Stomach (tissue), 9 donors: ENCODE data around the gene NDUFV1. TPM values are rescaled to one million over a fixed set of nuclear protein-coding genes. Genes with fewer than 3 reads are reported as not detected.
"Not testable (repeated sequence)": the region's sequence is repeated elsewhere in the genome, so short reads cannot be mapped to it uniquely, and the experiment has no call there.

ENCODE experiments used
- DNase-seq, 2 donors: peaks; one replicate each; pipeline versions ENCODE4 v3.0.0 to v3.0.0-alpha.2; 2013 to 2019
- H3K27ac ChIP-seq, 5 donors: fragments of 200-600 bp in 4 of 5; sonication (generic) in 4 of 5; one replicate each; pipeline ENCODE4 v1.5.1; 2013 to 2019; ENCODE audit warnings: mild to moderate bottlenecking in 1 of 5, moderate library complexity in 1 of 5
- H3K27me3 ChIP-seq, 3 donors: fragments of 200-600 bp; sonication (generic); one replicate each; pipeline ENCODE4 v1.5.1; 2017 to 2019; ENCODE audit warnings: mixed run types in 1 of 3
- H3K36me3 ChIP-seq, 4 donors: fragments of 200-600 bp; sonication (generic); 1 replicate in 3 of 4; 2 replicates in 1 of 4; pipeline ENCODE4 v1.5.1; 2016 to 2019
- H3K4me1 ChIP-seq, 4 donors: fragments of 200-600 bp; sonication (generic); one replicate each; pipeline ENCODE4 v1.5.1; 2016 to 2019
- H3K4me3 ChIP-seq, 4 donors: fragments of 200-600 bp; sonication (generic) in 3 of 4; one replicate each; pipeline ENCODE4 v1.5.1; 2016 to 2019; ENCODE audit warnings: mild to moderate bottlenecking in 1 of 4
- H3K9me3 ChIP-seq, 4 donors: fragments of 200-600 bp; sonication (generic); one replicate each; pipeline ENCODE4 v1.5.1; 2016 to 2019
- CTCF ChIP-seq, 7 experiments: fragments of 450-650 bp in 4 of 7; fragments of 200-600 bp in 3 of 7; sonication (generic) in 3 of 7; IDR thresholded peaks; one replicate each; pipeline ENCODE4 v1.5.1; 2016 to 2019; ENCODE audit warnings: antibody characterized with exemption in 7 of 7, control low read depth in 2 of 7, mild to moderate bottlenecking in 1 of 7
- EP300 ChIP-seq: sonication (generic); formaldehyde crosslinking; IDR thresholded peaks from one replicate; pipeline ENCODE4 v1.6.1; 2017; ENCODE audit warnings: antibody characterized with exemption
- POLR2A ChIP-seq, 4 donors: fragments of 450-650 bp; IDR thresholded peaks; one replicate each; pipeline ENCODE4 v1.6.1; 2016; ENCODE audit warnings: antibody characterized with exemption in 4 of 4, control low read depth in 2 of 4, mild to moderate bottlenecking in 1 of 4, moderate library complexity in 1 of 4
- POLR2AphosphoS5 ChIP-seq, 3 donors: sonication (generic); formaldehyde crosslinking; IDR thresholded peaks; one replicate each; pipeline ENCODE4 v1.6.1; 2016; ENCODE audit warnings: antibody characterized with exemption in 3 of 3
- WGBS, 5 donors: extraction: QIAGEN DNeasy Blood & Tissue Kit in 3 of 5; methylation state at CpG; one replicate each; pipeline versions ENCODE4 v1.1.5 to v1.1.7; 2013 to 2018; 5-methylcytosine and 5-hydroxymethylcytosine counted together
- intact Hi-C: fragments of 100-400 bp; cut with DNase I; formaldehyde crosslinking; loops from one replicate; pipeline ENCODE4 v1.15.1; 2023; ENCODE audit warnings: low total_unique reads
- polyA plus RNA-seq, 3 donors: library from polyadenylated mRNA; stranded (reverse); fragments of 200-250 nt; gene quantifications; one replicate each; pipeline ENCODE4 v1.2.3, GENCODE V29; 2013
- total RNA-seq, 5 donors: library from RNA; depleted of rRNA; stranded (reverse); fragments of >200 nt; gene quantifications; one replicate each; pipeline versions ENCODE4 v1.1.0 to v1.2.3, GENCODE V29; 2014 to 2016
- donor health status: healthy with polysubstance abuse.
- donor health status: Bipolar disorder and iron deficiency.
- donor health status: healthy.

NDUFV1 gene
- total and polyA plus RNA-seq, 8 donors: 148 to 806 (median 200) TPM

DNA sequence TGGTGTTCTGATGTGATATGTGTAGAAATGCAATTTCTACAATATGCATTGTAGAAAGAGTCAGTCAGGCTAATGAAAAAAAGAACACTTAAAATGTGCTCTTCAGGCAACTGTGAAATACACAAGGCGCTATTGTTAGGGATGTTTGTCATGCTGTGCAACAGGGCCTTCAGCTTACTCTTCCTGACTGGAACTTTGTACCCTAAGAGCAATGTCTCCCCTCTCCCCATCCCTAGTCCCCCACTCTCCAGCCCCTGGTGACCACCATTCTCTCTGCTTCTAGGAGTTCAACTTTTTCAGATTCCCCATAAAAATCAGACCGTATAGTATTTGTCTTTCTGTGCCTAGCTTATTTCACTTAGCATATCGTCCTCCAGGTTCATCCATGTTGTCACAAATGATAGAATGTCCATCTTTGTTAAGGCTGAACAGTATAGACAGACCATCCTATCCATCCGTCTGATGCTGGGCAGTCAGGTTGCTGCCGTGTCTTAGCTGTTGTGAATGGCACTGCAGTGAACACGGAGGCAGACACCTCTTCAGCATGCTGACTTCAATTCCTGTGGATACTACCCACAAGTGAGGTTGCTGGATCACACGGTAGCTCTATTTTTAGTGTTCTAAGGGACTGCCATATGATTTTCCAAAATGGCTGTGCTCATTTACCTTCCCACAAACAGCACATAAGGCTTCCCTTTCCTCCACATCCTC, 10.7 kb downstream of the NDUFV1 start:
- TF ChIP-seq EP300 (no peak), POLR2AphosphoS5 (IDR thresholded peaks at IDR 0.05) (no peak), POLR2A (IDR thresholded peaks at IDR 0.05) (no peak), CTCF (IDR thresholded peaks at IDR 0.05) (no peak)
- peaks cover 16 to 27% (median 20%) of the 10 kb centered on the region in 4 donors for H3K4me1 ChIP-seq
- DNase-seq: no peak
- H3K27me3 ChIP-seq: peaks cover 0 to 32% (median 5%) of the 10 kb centered on the region in 3 donors
- H3K36me3 ChIP-seq: peaks cover 0 to 11% (median 9%) of the 10 kb centered on the region in 4 donors
- no peak overlapping the region for H3K27ac ChIP-seq
- H3K4me3 ChIP-seq: no peak overlapping the region
- intact Hi-C loops: no loop called here
- no peaks in the 10 kb centered on the region for H3K9me3 ChIP-seq
- 71 to 85% (median 82%) methylated on average over 7 of the region's 7 CpGs for WGBS, 5 donors

DNA sequence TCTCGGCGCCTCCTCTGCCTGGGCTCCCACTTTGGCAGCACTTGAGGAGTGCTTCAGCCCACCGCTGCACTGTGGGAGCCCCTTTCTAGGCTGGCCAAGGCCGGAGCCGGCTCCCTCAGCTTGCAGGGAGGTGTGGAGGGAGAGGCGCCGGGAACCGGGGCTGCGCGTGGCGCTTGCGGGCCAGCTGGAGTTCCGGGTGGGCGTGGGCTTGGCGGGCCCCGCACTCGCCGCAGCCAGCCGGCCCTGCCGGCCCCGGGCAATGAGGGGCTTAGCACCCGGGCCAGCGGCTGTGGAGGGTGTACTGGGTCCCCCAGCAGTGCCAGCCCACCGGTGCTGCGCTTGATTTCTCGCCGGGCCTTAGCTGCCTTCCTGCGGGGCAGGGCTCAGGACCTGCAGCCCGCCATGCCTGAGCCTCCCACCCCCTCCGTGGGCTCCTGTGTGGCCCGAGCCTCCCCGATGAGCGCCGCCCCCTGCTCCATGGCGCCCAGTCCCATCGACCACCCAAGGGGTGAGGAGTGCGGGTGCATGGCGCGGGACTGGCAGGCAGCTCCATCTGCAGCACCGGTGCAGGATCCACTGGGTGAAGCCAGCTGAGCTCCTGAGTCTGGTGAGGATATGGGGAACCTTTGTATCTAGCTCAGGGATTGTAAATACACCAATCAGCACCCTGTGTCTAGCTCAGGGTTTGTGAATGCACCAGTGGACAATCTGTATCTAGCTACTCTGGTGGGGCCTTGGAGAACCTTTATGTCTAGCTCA, 12.3 kb downstream of the NDUFV1 start:
- Histone ChIP-seq H3K4me1 (peaks cover 11 to 19% (median 13%) of the 10 kb centered on the region in 4 donors), H3K27me3 (peaks cover 0 to 29% (median 5%) of the 10 kb centered on the region in 3 donors)
- H3K4me3 ChIP-seq, DNase-seq, H3K27ac ChIP-seq, intact Hi-C loops, H3K36me3 ChIP-seq, H3K9me3 ChIP-seq: not testable (repeated sequence)
- 91 to 96% (median 94%) methylated on average over 26 to 40 of the region's 40 CpGs for WGBS, 5 donors

DNA sequence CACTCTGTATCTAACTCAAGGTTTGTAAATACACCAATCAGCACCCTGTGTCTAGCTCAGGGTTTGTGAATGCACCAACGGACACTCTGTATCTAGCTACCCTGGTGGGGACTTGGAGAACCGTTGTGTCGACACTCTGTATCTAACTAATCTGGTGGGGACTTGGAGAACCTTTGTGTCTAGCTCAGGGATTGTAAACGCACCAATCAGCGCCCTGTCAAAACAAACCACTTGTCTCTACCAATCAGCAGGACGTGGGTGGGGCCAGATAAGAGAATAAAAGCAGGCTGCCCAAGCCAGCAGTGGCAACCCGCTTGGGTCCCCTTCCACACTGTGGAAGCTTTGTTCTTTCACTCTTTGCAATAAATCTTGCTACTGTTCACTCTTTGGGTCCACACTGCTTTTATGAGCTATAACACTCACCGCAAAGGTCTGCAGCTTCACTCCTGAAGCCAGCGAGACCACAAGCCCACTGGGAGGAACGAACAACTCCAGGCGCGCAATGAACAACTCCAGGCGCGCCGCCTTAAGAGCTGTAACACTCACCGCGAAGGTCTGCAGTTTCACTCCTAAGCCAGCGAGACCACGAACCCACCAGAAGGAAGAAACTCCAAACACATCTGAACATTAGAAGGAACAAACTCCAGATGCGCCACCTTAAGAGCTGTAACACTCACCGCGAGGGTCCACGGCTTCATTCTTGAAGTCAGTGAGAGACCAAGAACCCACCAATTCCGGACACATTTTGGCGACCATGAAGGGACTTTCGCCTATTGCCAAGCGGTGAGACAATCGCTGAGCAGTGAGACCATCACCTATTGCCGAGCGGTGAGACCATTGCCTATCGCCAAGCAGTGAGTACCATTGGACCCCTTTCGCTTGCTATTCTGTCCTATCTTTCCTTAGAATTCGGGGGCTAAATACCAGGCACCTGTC, 13.2 kb downstream of the NDUFV1 start:
- intact Hi-C loops, H3K9me3 ChIP-seq, DNase-seq, H3K4me3 ChIP-seq, H3K36me3 ChIP-seq, H3K27ac ChIP-seq: not testable (repeated sequence)
- 79 to 88% (median 85%) methylated on average over 33 of the region's 33 CpGs for WGBS, 5 donors
- Histone ChIP-seq H3K4me1 (peaks cover 3 to 10% (median 6%) of the 10 kb centered on the region in 4 donors), H3K27me3 (peaks cover 0 to 20% (median 4%) of the 10 kb centered on the region in 3 donors)

GRCh38 chr11:67620621-67621020, 13.9 kb downstream of the NDUFV1 start:
- DNase-seq, H3K36me3 ChIP-seq, H3K9me3 ChIP-seq, intact Hi-C loops, H3K4me3 ChIP-seq, H3K4me1 ChIP-seq, H3K27ac ChIP-seq: not testable (repeated sequence)
- WGBS, 5 donors: 85 to 91% (median 89%) methylated on average over 13 of the region's 13 CpGs
- peaks cover 0 to 13% (median 0%) of the 10 kb centered on the region in 3 donors for H3K27me3 ChIP-seq

- H3K27me3 ChIP-seq, H3K27ac ChIP-seq, H3K36me3 ChIP-seq, H3K4me3 ChIP-seq, intact Hi-C loops, H3K9me3 ChIP-seq, H3K4me1 ChIP-seq, DNase-seq: not testable (repeated sequence)
- 55 to 76% (median 73%) methylated on average over 3 of the region's 3 CpGs for WGBS, 5 donors
Measured at GRCh38 chr11:67621928-67622327, 15.2 kb downstream of the NDUFV1 start.

- DNase-seq, intact Hi-C loops, H3K4me3 ChIP-seq, H3K27me3 ChIP-seq, H3K4me1 ChIP-seq, H3K9me3 ChIP-seq, H3K27ac ChIP-seq, H3K36me3 ChIP-seq: not testable (repeated sequence)
- 57 to 68% (median 60%) methylated on average over 6 to 7 of the region's 7 CpGs for WGBS, 5 donors
Measured at GRCh38 chr11:67622905-67623304, 16.2 kb downstream of the NDUFV1 start.

DNA sequence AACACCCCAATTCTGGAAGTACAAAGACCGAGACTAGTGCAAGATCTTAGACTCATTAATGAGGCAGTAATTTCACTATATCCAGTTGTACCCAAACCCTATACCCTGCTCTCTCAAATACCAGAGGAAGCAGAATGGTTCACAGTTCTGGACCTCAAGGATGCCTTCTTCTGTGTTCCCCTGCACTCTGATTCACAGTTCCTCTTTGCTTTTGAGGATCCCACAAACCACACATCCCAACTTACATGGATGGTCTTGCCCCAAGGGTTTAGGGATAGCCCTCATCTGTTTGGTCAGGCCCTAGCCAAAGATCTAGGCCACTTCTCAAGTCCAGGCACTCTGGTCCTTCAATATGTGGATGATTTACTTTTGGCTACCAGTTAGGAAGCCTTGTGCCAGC, 17.1 kb downstream of the NDUFV1 start:
- intact Hi-C loops, H3K4me1 ChIP-seq, H3K9me3 ChIP-seq, H3K27me3 ChIP-seq, DNase-seq, H3K36me3 ChIP-seq, H3K27ac ChIP-seq, H3K4me3 ChIP-seq: not testable (repeated sequence)
- 93 to 97% (median 94%) methylated on average over 1 of the region's 1 CpG for WGBS, 5 donors

GRCh38 chr11:67626131-67626833, 19.5 kb downstream of the NDUFV1 start:
- DNase-seq, H3K9me3 ChIP-seq, H3K27ac ChIP-seq, H3K4me3 ChIP-seq, intact Hi-C loops, H3K36me3 ChIP-seq, H3K27me3 ChIP-seq: not testable (repeated sequence)
- peaks cover 15 to 23% (median 20%) of the 10 kb centered on the region in 4 donors for H3K4me1 ChIP-seq
- WGBS, 5 donors: 71 to 94% (median 81%) methylated on average over 9 to 10 of the region's 10 CpGs
